PFSK-1 (cell line): ENCODE measurements around the gene GLIS1.

Experiments
- FOXP2 ChIP-seq: optimal IDR thresholded peaks from 2 replicates; pipeline ENCODE3; 2011; ENCODE audit warnings: borderline replicate concordance, control low read depth, inconsistent platforms; ENCODE audit not compliant: insufficient read depth; ENCODE audit errors: extremely low read length, extremely low read depth
- POLR2AphosphoS5 ChIP-seq: IDR thresholded peaks from 2 replicates; pipeline ENCODE4 v1.6.1; 2012; ENCODE audit warnings: low read depth, mild to moderate bottlenecking, control low read depth, low read length, moderate library complexity
- REST ChIP-seq, 2 experiments: IDR thresholded peaks; 2 replicates each; pipeline versions ENCODE4 v1.6.1 to v1.8.0; 2011 to 2012; ENCODE audit warnings: low read depth in 2 of 2, low read length in 2 of 2, control low read depth in 1 of 2, inconsistent platforms in 1 of 2, mild to moderate bottlenecking in 1 of 2, moderate library complexity in 1 of 2; ENCODE audit not compliant: insufficient read depth in 1 of 2
- SIN3A ChIP-seq: IDR thresholded peaks from 2 replicates; pipeline ENCODE4 v1.6.1; 2012; ENCODE audit warnings: mild to moderate bottlenecking, low read length, moderate library complexity, borderline replicate concordance; ENCODE audit not compliant: insufficient read depth
- TAF1 ChIP-seq: IDR thresholded peaks from 2 replicates; pipeline ENCODE4 v1.6.1; 2012; ENCODE audit warnings: low read length, control low read depth, borderline replicate concordance; ENCODE audit not compliant: insufficient read depth

GLIS1 gene

GRCh38 chr1:53498555-53499131, 240.3 kb downstream of the GLIS1 start:
- TF ChIP-seq REST (IDR thresholded peaks at IDR 0.05; ENCODE audit: insufficient read depth in 1 of 2, low read depth in 2 of 2, low read length in 2 of 2) (no peak), FOXP2 (no peak), SIN3A (no peak), POLR2AphosphoS5 (no peak), TAF1 (no peak)

GRCh38 chr1:53495633-53496345, 243.2 kb downstream of the GLIS1 start:
- no peak for TF ChIP-seq TAF1

- TF ChIP-seq SIN3A, result no peak
- no peak for TF ChIP-seq REST (IDR thresholded peaks at IDR 0.05; ENCODE audit: insufficient read depth in 1 of 2, low read depth in 2 of 2, low read length in 2 of 2)
- TF ChIP-seq TAF1, result no peak
- no peak for TF ChIP-seq POLR2AphosphoS5
- TF ChIP-seq FOXP2, result no peak
Observed at GRCh38 chr1:53490351-53490750, 248.6 kb downstream of the GLIS1 start.

GRCh38 chr1:53486395-53487026, 252.5 kb downstream of the GLIS1 start:
- TF ChIP-seq POLR2AphosphoS5 (no peak), REST (IDR thresholded peaks at IDR 0.05; ENCODE audit: insufficient read depth in 1 of 2, low read depth in 2 of 2, low read length in 2 of 2) (no peak), TAF1 (no peak), FOXP2 (no peak), SIN3A (no peak)

- TF ChIP-seq SIN3A, result no peak
- no peak for TF ChIP-seq TAF1
- TF ChIP-seq POLR2AphosphoS5, result no peak
- no peak for TF ChIP-seq REST (IDR thresholded peaks at IDR 0.05; ENCODE audit: insufficient read depth in 1 of 2, low read depth in 2 of 2, low read length in 2 of 2)
Observed at GRCh38 chr1:53485478-53486394, 253.2 kb downstream of the GLIS1 start.
